ENCODE measurements around the gene MYH9. TPM values are rescaled to one million over a fixed set of nuclear protein-coding genes. Genes with fewer than 3 reads are reported as not detected.

The MYH9 gene
- total RNA-seq, 1 donor from 2014 or later, result 122 TPM

DNA sequence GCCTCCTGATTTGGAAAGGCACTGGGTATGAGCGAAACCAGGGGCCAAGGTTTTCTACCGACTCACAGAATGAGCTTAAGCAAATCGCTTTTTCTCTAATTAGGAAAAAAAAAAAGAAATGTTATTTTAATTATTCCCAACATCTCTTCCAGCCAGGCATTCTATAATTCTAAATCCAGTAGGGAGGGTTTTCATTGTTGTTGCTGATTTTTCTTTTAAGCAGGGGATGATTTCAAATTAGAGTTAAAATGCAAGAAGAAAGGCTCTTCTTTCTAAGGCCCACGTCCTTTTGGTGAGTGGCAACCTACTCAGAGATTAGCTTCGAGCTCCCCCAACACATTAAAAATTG, 8.9 kb downstream of the MYH9 start:
- peaks cover 7% of the 10 kb centered on the region for H3K4me1 Mint-ChIP-seq (ENCODE audit: low read depth, unreplicated experiment)
- DNase-seq, result no peak
- peaks cover 2% of the 10 kb centered on the region for H3K27me3 Mint-ChIP-seq (ENCODE audit: unreplicated experiment)
- TF ChIP-seq, protein P1, sequence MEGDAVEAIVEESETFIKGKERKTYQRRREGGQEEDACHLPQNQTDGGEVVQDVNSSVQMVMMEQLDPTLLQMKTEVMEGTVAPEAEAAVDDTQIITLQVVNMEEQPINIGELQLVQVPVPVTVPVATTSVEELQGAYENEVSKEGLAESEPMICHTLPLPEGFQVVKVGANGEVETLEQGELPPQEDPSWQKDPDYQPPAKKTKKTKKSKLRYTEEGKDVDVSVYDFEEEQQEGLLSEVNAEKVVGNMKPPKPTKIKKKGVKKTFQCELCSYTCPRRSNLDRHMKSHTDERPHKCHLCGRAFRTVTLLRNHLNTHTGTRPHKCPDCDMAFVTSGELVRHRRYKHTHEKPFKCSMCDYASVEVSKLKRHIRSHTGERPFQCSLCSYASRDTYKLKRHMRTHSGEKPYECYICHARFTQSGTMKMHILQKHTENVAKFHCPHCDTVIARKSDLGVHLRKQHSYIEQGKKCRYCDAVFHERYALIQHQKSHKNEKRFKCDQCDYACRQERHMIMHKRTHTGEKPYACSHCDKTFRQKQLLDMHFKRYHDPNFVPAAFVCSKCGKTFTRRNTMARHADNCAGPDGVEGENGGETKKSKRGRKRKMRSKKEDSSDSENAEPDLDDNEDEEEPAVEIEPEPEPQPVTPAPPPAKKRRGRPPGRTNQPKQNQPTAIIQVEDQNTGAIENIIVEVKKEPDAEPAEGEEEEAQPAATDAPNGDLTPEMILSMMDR (IDR thresholded peaks at IDR 0.05; ENCODE audit: partially characterized antibody, unreplicated experiment), result no peak
- H3K9me3 Mint-ChIP-seq (ENCODE audit: unreplicated experiment), result no peaks in the 10 kb centered on the region
- no peak overlapping the region for H3K27ac Mint-ChIP-seq (ENCODE audit: unreplicated experiment)
- no peak overlapping the region for H3K4me3 Mint-ChIP-seq (ENCODE audit: unreplicated experiment)
- H3K36me3 Mint-ChIP-seq (ENCODE audit: unreplicated experiment), result no peaks in the 10 kb centered on the region

DNA sequence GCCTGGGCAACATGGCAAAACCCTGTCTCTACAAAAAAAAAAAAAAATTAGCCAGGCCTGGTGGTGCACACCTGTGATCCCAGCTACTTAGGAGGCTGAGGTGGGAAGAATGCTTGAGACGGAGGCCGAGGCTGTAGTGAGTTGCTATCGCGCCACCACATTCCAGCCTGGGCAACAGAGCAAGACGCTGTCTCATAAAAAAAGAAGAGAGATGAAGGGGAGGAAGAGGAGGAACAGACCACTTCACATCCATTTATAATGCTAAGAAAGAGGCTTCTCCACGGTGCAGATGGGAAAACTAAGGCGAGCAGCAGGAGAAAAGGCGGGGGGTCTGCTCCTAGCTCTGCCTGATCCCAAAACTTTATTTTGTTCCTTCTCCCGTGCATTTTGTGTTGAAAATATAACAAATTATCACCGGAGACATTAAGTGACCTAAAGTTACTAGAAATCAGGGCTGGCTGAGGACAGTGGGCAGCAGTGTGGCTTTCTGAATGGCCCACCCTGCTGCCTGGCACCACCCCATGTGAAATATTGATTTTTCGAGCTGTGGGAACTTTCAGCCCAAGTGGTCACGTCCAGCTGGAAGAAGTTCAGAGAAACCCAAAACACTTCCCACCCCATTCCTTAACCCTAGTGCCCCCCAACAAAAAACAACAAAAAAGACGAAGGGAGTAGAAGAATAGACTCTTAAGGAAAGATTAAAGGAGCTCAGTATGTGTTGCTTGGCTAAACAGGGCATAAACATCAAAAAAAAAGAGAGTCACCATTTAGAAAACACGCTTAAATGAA, 9.5 kb downstream of the MYH9 start:
- Mint-ChIP-seq H3K36me3 (ENCODE audit: unreplicated experiment) (no peaks in the 10 kb centered on the region), H3K9me3 (ENCODE audit: unreplicated experiment) (peaks cover 2% of the 10 kb centered on the region), H3K4me3 (ENCODE audit: unreplicated experiment) (no peak overlapping the region), H3K27me3 (ENCODE audit: unreplicated experiment) (peaks cover 2% of the 10 kb centered on the region), H3K27ac (ENCODE audit: unreplicated experiment) (no peak overlapping the region), H3K4me1 (ENCODE audit: low read depth, unreplicated experiment) (peaks cover 6% of the 10 kb centered on the region)
- TF ChIP-seq, protein P1 (IDR thresholded peaks at IDR 0.05; ENCODE audit: partially characterized antibody, unreplicated experiment), result no peak
- no peak for DNase-seq

DNA sequence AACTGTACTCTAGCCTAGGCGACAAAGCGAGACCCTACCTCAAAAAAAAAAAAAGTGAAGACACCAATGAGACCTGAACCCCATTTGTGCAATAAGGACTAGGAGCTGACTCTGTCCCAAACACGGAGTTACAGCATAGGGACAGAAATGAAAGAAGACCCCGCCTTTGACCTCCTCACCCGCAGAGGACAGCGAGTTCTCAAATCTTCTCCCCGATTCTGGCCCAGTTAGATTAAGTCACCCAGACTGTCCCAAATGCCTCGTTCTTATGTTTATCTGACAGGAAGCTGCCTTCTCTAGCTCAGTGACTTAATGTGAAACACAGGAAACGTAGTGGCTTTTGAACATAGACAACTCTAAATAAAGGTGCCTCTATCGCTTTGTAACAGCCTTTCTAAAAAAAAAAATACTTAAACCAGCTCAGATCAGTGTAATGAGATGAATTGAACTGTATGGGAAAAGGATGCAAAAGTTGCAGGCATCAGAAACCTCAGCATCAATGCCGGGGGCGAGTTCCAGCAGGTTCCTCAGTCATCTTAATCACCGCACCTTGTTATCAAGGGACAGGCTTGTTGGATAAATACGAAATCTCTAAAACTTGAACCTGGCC, 10.6 kb downstream of the MYH9 start:
- no peak for DNase-seq
- H3K4me3 Mint-ChIP-seq (ENCODE audit: unreplicated experiment), result no peak overlapping the region
- peaks cover 4% of the 10 kb centered on the region for H3K4me1 Mint-ChIP-seq (ENCODE audit: low read depth, unreplicated experiment)
- peaks cover 2% of the 10 kb centered on the region for H3K9me3 Mint-ChIP-seq (ENCODE audit: unreplicated experiment)
- TF ChIP-seq, protein P1 (IDR thresholded peaks at IDR 0.05; ENCODE audit: partially characterized antibody, unreplicated experiment), result no peak
- no peak overlapping the region for H3K27ac Mint-ChIP-seq (ENCODE audit: unreplicated experiment)
- H3K36me3 Mint-ChIP-seq (ENCODE audit: unreplicated experiment), result no peaks in the 10 kb centered on the region
- H3K27me3 Mint-ChIP-seq (ENCODE audit: unreplicated experiment), result peaks cover 2% of the 10 kb centered on the region

DNA sequence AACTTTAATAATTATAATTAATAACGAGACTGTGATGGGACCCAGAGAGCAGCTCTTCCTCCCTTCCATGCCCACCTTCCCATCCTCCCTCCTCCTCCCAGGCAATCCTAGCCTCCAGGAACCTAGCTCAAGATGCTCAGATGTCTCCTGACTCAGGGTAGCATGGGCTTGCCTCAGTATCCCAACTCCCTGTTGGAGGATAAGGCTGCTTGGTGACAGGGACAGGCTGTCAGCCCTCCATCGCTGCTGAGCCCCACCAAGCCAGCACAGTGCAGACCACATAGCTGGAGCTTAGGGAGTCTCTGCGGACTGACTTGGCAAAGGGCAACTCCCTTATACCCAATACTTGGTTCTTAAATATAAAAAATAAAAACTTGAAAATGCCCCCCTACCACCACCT, 11.5 kb downstream of the MYH9 start:
- Mint-ChIP-seq H3K27me3 (ENCODE audit: unreplicated experiment) (peaks cover 3% of the 10 kb centered on the region), H3K4me3 (ENCODE audit: unreplicated experiment) (no peak overlapping the region), H3K36me3 (ENCODE audit: unreplicated experiment) (no peaks in the 10 kb centered on the region), H3K27ac (ENCODE audit: unreplicated experiment) (no peak overlapping the region), H3K9me3 (ENCODE audit: unreplicated experiment) (peaks cover 2% of the 10 kb centered on the region), H3K4me1 (ENCODE audit: low read depth, unreplicated experiment) (peaks cover 5% of the 10 kb centered on the region)
- TF ChIP-seq, protein P1 (IDR thresholded peaks at IDR 0.05; ENCODE audit: partially characterized antibody, unreplicated experiment), result no peak
- DNase-seq, result no peak

All from glutamatergic neuron (in vitro differentiated cells).